ENCODE results near the gene SAMD11. TPM values are rescaled to one million over a fixed set of nuclear protein-coding genes. Genes with fewer than 3 reads are reported as not detected.

The SAMD11 gene
- total and polyA plus RNA-seq, 2 of the 8 experiments (the other 6 are each of a cell fraction or from before 2014, with no cell fraction given): 0.18 to 0.30 TPM

DNA sequence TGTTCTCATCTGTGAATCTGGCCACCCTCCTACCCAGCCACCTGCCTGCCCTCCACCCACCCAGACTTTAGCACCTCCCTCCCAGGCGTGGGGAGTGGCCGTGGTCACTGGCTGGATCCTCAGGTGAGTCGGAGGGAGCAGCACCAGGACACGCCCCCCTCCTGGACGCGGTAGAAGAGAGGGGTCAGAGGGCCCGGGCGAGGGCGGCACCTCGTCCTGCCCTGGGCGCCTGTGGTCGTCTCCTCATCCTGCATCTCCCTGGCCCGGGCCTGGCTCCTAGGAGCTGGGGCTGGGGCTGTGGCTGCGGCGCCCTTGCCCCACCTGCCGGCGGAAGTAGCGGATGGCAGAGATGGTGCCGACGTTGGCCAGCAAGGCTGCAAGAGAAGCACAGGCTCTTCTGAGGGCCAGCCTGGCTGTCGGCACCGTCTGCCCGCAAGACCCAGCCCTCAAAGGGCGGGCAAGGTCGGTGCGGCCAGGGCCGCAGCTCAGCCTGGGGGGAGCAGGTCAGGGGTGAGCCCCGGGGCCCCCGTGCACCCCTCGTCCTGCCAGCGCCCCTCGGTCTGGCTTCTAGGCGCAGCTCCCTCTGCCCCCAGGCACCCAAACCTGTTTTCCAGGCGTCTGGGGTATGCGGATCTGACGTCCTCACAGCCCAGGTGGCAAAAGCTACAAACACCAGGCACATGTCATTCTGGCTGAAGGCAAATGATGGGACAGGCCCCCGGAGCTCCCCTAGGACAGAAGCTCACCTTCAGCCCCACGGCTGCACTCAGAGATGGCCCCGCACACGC, 52.4 kb downstream of the SAMD11 start:
- 12% methylated on average over 25 of the region's 40 CpGs; no CpG with 5 or more reads in 1 of the 2 experiments for WGBS, 2 experiments (ENCODE audit: extremely low coverage in 1 of 2, insufficient coverage in 1 of 2, insufficient read length in 1 of 2, insufficient replicate concordance in 2 of 2, low coverage in 1 of 2, low lambda C conversion rate in 2 of 2, missing lambda C conversion rate in 1 of 2)
- H2AFZ ChIP-seq (ENCODE audit: low read length): no peak overlapping the region
- H3K23ac ChIP-seq (ENCODE audit: insufficient read length): no peak overlapping the region
- no peaks in the 10 kb centered on the region for H3K79me1 ChIP-seq (ENCODE audit: low read depth, low read length)
- no peaks in the 10 kb centered on the region for H3K79me2 ChIP-seq (ENCODE audit: control insufficient read depth in 1 of 2, insufficient read depth in 2 of 2, low read length in 2 of 2)
- H3K14ac ChIP-seq (ENCODE audit: insufficient read length): no peak overlapping the region
- H2BK120ac ChIP-seq (replicated peaks; ENCODE audit: low read depth, low read length): no peak overlapping the region
- peaks cover 2% of the 10 kb centered on the region; the same call in 1 of the 2 replicates for H3K23me2 ChIP-seq (ENCODE audit: low read depth, low read length)
- peak overlapping the region; percentile 74 for H4K91ac ChIP-seq (replicated peaks; ENCODE audit: insufficient read length, low read length)
- no peak overlapping the region for H3K9ac ChIP-seq (replicated peaks in 1 of 4; ENCODE audit: extremely low read depth in 1 of 4, low read depth in 3 of 4, low read length in 3 of 4)
- H3K18ac ChIP-seq (ENCODE audit: extremely low read depth, low read length): no peak overlapping the region
- no peaks in the 10 kb centered on the region for H3K36me3 ChIP-seq (ENCODE audit: control insufficient read depth in 2 of 4, insufficient read depth in 4 of 4, low read length in 3 of 4)
- DNase-seq (ENCODE audit: low read depth in 1 of 2, low spot score in 2 of 2) (peak in 1 of 2 experiments; percentile 85), FAIRE-seq (no peak)
- peak overlapping the region; percentile 11 to 84; a peak in 3 of 4 replicates for H3K4me2 ChIP-seq (ENCODE audit: insufficient read depth in 1 of 2, low read depth in 2 of 2, low read length in 2 of 2)
- H4K20me1 ChIP-seq (replicated peaks in 1 of 2; ENCODE audit: control insufficient read depth in 1 of 2, insufficient read depth in 2 of 2, low read length in 2 of 2): peaks cover 0 to 9% of the 10 kb centered on the region in 2 experiments
- H2BK5ac ChIP-seq (ENCODE audit: low read depth, low read length): no peak overlapping the region
- peak overlapping the region; percentile 68; the same call in 1 of the 2 replicates for H4K8ac ChIP-seq (ENCODE audit: extremely low read depth, insufficient read depth, low read length)
- H3K4me3 ChIP-seq (ENCODE audit: extremely low read depth in 1 of 4, insufficient read depth in 2 of 4, low read depth in 3 of 4, low read length in 4 of 4): peak overlapping the region in 2 of 4 experiments; percentile 33 to 52; a peak in 4 of 8 replicates
- no peak overlapping the region for H3K4ac ChIP-seq (replicated peaks; ENCODE audit: insufficient read length, low read depth, low read length)
- no peaks in the 10 kb centered on the region for H3K9me3 ChIP-seq (ENCODE audit: insufficient read depth in 2 of 2, low read depth in 1 of 2, low read length in 1 of 2)
- no peak overlapping the region for H2BK12ac ChIP-seq (ENCODE audit: low read depth, low read length)
- no peak overlapping the region for H3K56ac ChIP-seq (replicated peaks; ENCODE audit: insufficient read length, low read depth, low read length)
- H4K5ac ChIP-seq (ENCODE audit: insufficient read length, low read depth, low read length): no peak overlapping the region
- H2BK15ac ChIP-seq (ENCODE audit: low read length): no peak overlapping the region; the same call in 1 of the 2 replicates
- H2BK20ac ChIP-seq (ENCODE audit: low read length): no peak overlapping the region
- ChIA-PET POLR2A (ENCODE audit: partially characterized antibody) (interaction anchor here (0.6 to 1.4 kb wide), 7 partner anchors 8 to 217 kb away, joined by 3 to 6 read pairs (median 3); partner anchors contain the start of gene PLEKHN1), CTCF (ENCODE audit: partially characterized antibody) (interaction anchor here (0.6 to 7.0 kb wide), 16 partner anchors 7 to 327 kb away, joined by 3 to 53 read pairs (median 4); partner anchors contain the start of genes HES4, NOC2L and PERM1)
- H3K27ac ChIP-seq (ENCODE audit: low read depth, low read length): no peak overlapping the region
- H3K4me1 ChIP-seq (replicated peaks in 1 of 4; ENCODE audit: control insufficient read depth in 3 of 4, insufficient read depth in 4 of 4, low read length in 3 of 4): peaks cover 0 to 10% (median 1%) of the 10 kb centered on the region in 4 experiments; a peak in 4 of 7 replicates
- peaks cover 0 to 14% (median 1%) of the 10 kb centered on the region in 4 experiments; a peak in 3 of 7 replicates for H3K27me3 ChIP-seq (replicated peaks in 1 of 4; ENCODE audit: control insufficient read depth in 3 of 4, extremely low read depth in 1 of 4, insufficient read depth in 3 of 4, low read length in 3 of 4)
- no peak overlapping the region for H2AK5ac ChIP-seq (ENCODE audit: low read depth, low read length)
- TF ChIP-seq SIN3A (conservative IDR thresholded peaks at IDR 0.05 in 1 of 2, IDR thresholded peaks at IDR 0.05 in 1 of 2; ENCODE audit: low read depth in 1 of 2, low read length in 2 of 2): 0 out of 4 replicates have a peak, but pooled peaks of 1 of the 2 experiments have one; percentile 63
- TF ChIP-seq KDM5A (IDR thresholded peaks at IDR 0.05; ENCODE audit: low read length): no peak
- TF ChIP-seq MAFK (IDR thresholded peaks at IDR 0.05; ENCODE audit: low read depth, low read length): no peak
- TF ChIP-seq RBBP5 (IDR thresholded peaks at IDR 0.05; ENCODE audit: borderline replicate concordance, low read depth, low read length): 0 out of 2 replicates have a peak, but pooled peaks have one; percentile 69
- TF ChIP-seq RAD21 (IDR thresholded peaks at IDR 0.05 in 1 of 2, conservative IDR thresholded peaks at IDR 0.05 in 1 of 2; ENCODE audit: low read depth in 2 of 2, low read length in 2 of 2): peak; percentile 60 to 72
- TF ChIP-seq ASH2L (IDR thresholded peaks at IDR 0.05; ENCODE audit: low read length): no peak
- peak; percentile 62 for TF ChIP-seq CREB1 (IDR thresholded peaks at IDR 0.05)
- TF ChIP-seq, protein P1, sequence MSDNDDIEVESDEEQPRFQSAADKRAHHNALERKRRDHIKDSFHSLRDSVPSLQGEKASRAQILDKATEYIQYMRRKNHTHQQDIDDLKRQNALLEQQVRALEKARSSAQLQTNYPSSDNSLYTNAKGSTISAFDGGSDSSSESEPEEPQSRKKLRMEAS (IDR thresholded peaks at IDR 0.05): peak; percentile 60; the same call in 1 of the 2 replicates
- TF ChIP-seq, protein P2, sequence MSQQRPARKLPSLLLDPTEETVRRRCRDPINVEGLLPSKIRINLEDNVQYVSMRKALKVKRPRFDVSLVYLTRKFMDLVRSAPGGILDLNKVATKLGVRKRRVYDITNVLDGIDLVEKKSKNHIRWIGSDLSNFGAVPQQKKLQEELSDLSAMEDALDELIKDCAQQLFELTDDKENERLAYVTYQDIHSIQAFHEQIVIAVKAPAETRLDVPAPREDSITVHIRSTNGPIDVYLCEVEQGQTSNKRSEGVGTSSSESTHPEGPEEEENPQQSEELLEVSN (IDR thresholded peaks at IDR 0.05): peak; percentile 67
